H1 (cell line): Measurements from ENCODE around the gene SUSD6. TPM values are rescaled to one million over a fixed set of nuclear protein-coding genes. Genes with fewer than 3 reads are reported as not detected.

Source experiments
- GABPA ChIP-seq: IDR thresholded peaks from 2 replicates; pipeline ENCODE4 v1.6.1; 2011; ENCODE audit warnings: mild to moderate bottlenecking, low read length, moderate library complexity, borderline replicate concordance; ENCODE audit not compliant: insufficient read depth
- RAD21 ChIP-seq, 2 experiments: IDR thresholded peaks in 1 of 2; conservative IDR thresholded peaks in 1 of 2; 2 replicates each; pipeline ENCODE4 v1.6.1; 2011; ENCODE audit warnings: low read depth in 2 of 2, low read length in 2 of 2, improper control_type of control experiment in 1 of 2, inconsistent platforms in 1 of 2, mild to moderate bottlenecking in 1 of 2, moderate library complexity in 1 of 2
- TAF7 ChIP-seq: optimal IDR thresholded peaks from 2 replicates; pipeline ENCODE3; 2011; ENCODE audit warnings: low read depth, mild to moderate bottlenecking, inconsistent platforms, low read length, moderate library complexity, borderline replicate concordance
- polyA plus RNA-seq, 7 experiments: library from polyadenylated mRNA; depleted of rRNA in 3 of 7; stranded (reverse) in 5 of 7; unstranded in 2 of 7; fragments of >200 nt in 5 of 7; fragments of 200-250 nt in 2 of 7; gene quantifications; 1 replicate in 5 of 7; 2 replicates in 1 of 7; 4 replicates in 1 of 7; pipeline versions ENCODE4 v1.2.1 to v1.2.3, GENCODE V29; 2011 to 2013; ENCODE audit warnings: missing spikeins in 2 of 7, mixed read lengths in 2 of 7
- total RNA-seq: library from RNA; stranded (reverse); fragmentation: NEBNext Ultra II Directional; extraction: Animal tissue kit (Norgen Biotek cat#: 25700); gene quantifications from 2 replicates; pipeline ENCODE4 v1.2.1, GENCODE V29; 2021
- TF ChIP-seq, protein P1 (sequence below): IDR thresholded peaks from 2 replicates; pipeline ENCODE4 v1.6.1; 2011; ENCODE audit warnings: low read length, improper control_type of control experiment

Gene SUSD6
- total and polyA plus RNA-seq, 2 of the 8 experiments (the other 6 are each of a cell fraction or from before 2014, with no cell fraction given) = 3.0 to 3.8 TPM

DNA sequence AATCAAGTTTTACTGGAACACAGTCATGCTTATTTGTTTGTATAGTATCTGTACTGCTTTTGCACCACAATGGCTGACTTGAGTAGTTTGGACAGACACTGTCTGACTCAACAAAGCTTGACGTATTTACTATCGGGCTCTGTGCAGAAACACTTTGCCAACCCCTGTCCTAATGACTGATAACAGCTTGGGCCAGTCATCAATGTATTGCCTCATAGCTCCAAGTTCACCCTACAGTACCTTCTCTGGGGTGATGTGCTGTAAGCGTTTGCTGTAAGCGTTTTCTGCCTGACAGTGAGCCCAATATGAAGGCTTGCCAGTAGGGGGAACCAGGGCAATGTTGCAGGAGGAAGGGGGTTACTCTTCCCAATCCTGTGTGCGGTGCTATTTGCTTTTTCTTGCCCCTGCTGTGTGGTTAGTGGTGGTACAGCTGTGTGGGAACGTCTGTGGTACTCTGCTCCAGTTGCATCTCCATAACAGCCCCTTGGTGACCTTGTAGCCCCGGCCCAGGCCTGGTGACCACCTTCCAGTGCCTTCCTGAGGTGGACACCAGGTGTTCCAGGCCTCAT is 31.3 kb upstream of the SUSD6 start (continued):
- TF ChIP-seq GABPA (peak; percentile 41; the same call in 1 of the 2 replicates), RAD21 (IDR thresholded peaks at IDR 0.05 in 1 of 2, conservative IDR thresholded peaks at IDR 0.05 in 1 of 2; ENCODE audit: low read depth in 2 of 2, low read length in 2 of 2) (peak; percentile 70 to 76), TAF7 (no peak)
- TF ChIP-seq, protein P1, sequence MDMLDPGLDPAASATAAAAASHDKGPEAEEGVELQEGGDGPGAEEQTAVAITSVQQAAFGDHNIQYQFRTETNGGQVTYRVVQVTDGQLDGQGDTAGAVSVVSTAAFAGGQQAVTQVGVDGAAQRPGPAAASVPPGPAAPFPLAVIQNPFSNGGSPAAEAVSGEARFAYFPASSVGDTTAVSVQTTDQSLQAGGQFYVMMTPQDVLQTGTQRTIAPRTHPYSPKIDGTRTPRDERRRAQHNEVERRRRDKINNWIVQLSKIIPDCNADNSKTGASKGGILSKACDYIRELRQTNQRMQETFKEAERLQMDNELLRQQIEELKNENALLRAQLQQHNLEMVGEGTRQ = no peak
